Activated T-cell treated with anti-CD3 and anti-CD28 coated beads, Interleukin-2, amount 50 U/mL, for 48 hours (primary cell): Measurements from ENCODE around the gene SEMA3C.

Source experiments
- DNase-seq, 2 experiments: peaks; one replicate each; pipeline ENCODE4 v3.0.0-alpha.2; 2020

Gene SEMA3C

DNA sequence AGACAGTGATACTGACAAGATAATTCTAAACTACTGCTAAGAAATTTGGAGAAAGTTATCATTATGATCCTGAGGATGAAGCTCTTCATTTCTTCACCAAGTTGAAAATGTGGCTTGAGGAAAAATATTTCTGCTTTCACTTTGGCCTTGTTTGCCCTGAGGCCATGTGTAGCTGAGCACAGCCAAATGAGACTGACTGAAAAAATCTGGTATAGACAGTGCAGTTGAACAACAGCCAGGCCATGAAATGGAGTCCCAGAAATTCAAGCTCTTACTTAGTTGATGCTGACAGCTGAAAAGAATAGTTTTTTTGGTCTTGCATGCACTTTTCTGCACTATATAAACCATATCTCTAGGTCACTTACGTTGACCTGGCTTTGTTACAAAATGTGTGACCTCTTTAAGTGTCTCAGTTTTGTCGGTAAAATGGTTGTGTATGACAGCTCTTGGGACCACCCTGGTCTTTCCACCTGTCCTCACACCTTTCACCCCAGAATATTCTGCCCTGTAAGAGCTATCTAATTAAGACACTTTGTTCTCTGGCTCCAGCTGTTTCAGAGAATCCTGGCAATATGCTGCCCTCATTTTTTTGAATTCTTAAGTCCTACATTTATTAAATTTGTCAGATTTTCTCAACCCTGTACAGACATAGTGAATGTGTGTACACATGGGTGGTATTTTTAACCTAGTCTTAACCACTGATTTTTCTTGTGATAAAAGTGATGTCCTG, 189.1 kb downstream of the SEMA3C start:
- no peak for DNase-seq

- no peak for DNase-seq
Measured at GRCh38 chr7:80726666-80727065, 192.2 kb downstream of the SEMA3C start.

DNA sequence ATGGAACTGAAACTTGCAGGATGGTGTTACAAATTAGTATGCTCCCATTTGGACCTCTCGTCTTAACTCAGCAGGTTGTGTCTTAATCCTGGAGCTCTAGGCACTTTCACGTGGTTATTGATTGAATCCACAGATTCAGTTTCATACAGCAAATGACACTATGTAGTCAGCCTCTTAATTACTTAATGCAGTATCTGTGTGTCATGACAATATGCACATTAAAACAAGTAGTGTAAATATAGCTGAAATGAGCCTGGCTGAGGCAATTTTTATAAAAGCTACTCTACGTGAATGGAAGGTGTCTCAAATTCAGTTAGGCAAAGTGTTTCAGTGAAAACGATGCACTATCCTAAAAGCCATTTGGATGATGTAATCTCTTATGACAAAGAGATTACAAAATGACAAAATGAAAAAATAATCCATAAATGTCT, 193.7 kb downstream of the SEMA3C start:
- no peak for DNase-seq

DNA sequence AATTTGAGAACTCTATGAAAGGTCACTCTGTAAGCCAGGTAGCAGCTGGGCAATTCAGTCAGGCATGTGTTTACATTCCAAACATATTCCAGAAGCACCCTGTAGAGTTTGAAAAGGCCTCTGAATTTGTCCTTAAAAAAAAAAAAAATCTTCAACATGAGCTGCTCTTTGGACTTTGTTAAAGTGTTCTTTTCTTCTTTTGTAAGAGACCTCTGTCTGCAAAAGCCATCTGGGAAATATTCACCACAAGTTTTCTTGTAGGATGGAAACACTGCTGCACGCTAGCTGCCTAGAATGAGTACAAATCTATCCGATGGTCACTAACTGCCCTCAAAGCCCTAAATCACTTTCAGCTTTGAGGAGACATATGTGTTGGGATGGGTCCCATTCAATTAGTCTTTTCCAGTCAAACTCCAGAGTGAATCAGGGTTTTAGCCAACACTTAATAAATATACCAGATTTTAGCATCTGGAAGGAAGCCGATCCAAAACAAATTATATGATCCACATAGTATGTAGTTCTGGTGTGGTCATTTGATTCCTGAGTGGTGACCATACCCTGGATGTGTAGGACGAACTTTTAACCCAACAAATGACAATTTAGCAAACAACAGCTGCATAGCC, 194.5 kb downstream of the SEMA3C start:
- no peak for DNase-seq

- no peak for DNase-seq
Measured at GRCh38 chr7:80722616-80723195, 196.1 kb downstream of the SEMA3C start.

- DNase-seq: no peak
Measured at GRCh38 chr7:80721883-80722615, 196.8 kb downstream of the SEMA3C start.

- DNase-seq: no peak
Measured at GRCh38 chr7:80720146-80720545, 198.7 kb downstream of the SEMA3C start.

DNA sequence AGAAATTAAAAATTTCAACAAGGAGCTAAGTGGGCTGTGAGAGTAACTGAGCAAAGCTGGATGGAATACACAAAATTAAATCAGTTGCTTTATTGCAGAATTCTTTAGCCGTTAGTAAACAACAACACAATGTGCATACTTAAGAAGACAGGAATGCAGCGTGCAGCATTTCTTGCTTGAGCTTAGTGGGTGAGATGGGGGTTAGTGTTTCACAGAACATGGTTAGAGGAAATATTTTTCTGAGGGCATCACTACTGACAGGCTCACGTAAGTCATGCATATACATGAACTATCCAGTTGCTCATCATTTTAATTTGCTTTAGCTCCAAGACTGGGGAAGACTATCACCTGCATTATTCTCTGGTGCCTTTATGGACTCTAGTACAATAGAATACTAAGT, 199.6 kb downstream of the SEMA3C start:
- no peak for DNase-seq

GRCh38 chr7:80711531-80711930, 207.3 kb downstream of the SEMA3C start:
- no peak for DNase-seq

- DNase-seq: no peak
Measured at GRCh38 chr7:80708123-80708522, 210.7 kb downstream of the SEMA3C start.

- DNase-seq: no peak
Measured at GRCh38 chr7:80707318-80707717, 211.5 kb downstream of the SEMA3C start.

GRCh38 chr7:80705130-80705781, 213.6 kb downstream of the SEMA3C start:
- DNase-seq: no peak

- no peak for DNase-seq
Measured at GRCh38 chr7:80703272-80703671, 215.6 kb downstream of the SEMA3C start.

GRCh38 chr7:80699721-80700256, 219.1 kb downstream of the SEMA3C start:
- no peak for DNase-seq

GRCh38 chr7:80699045-80699638, 219.7 kb downstream of the SEMA3C start:
- DNase-seq: no peak
